WTC11 (cell line): Measurements from ENCODE around the gene CACNA1B. TPM values are rescaled to one million over a fixed set of nuclear protein-coding genes. Genes with fewer than 3 reads are reported as not detected.

Experiments used
- ATAC-seq: fragments of 200-7000 bp; cut with Tn5 transposase; 2 replicates; pipeline ENCODE4 v1.10.0; 2021; ENCODE audit warnings: mild to moderate bottlenecking, moderate library complexity
- CTCF ChIA-PET: fragments of 300-600 bp; sonication (Branson Sonifier 250); formaldehyde crosslinking; loops from one replicate; lab custom pipeline; 2021; ENCODE audit warnings: antibody characterized with exemption; lab: Charles Lee
- POLR2A ChIA-PET: fragments of 350-600 bp; sonication (Branson Sonifier 250); formaldehyde crosslinking; loops from one replicate; lab custom pipeline; 2021; ENCODE audit warnings: antibody characterized with exemption; lab: Charles Lee
- DNase-seq: peaks from one replicate; pipeline ENCODE4 v3.0.0; 2021; ENCODE audit warnings: low spot score
- H3K27ac Mint-ChIP-seq: 2 replicates; pipeline ENCODE4 v1.8.0; 2021; ENCODE audit warnings: mixed read lengths
- H3K27me3 Mint-ChIP-seq: 2 replicates; pipeline ENCODE4 v1.8.0; 2021; ENCODE audit warnings: low read depth, mild to moderate bottlenecking, moderate library complexity, mixed read lengths
- H3K36me3 Mint-ChIP-seq: 2 replicates; pipeline ENCODE4 v1.8.0; 2021; ENCODE audit warnings: mixed read lengths
- H3K4me1 Mint-ChIP-seq: 2 replicates; pipeline ENCODE4 v1.8.0; 2022; ENCODE audit warnings: mixed read lengths
- H3K4me3 Mint-ChIP-seq: 2 replicates; pipeline ENCODE4 v1.8.0; 2021; ENCODE audit warnings: mild to moderate bottlenecking, moderate library complexity, mixed read lengths
- H3K9me3 Mint-ChIP-seq: 2 replicates; pipeline ENCODE4 v1.8.0; 2021; ENCODE audit warnings: mixed read lengths
- AFF4 ChIP-seq: sonication (generic); formaldehyde crosslinking; IDR thresholded peaks from 2 replicates; pipeline ENCODE4 v1.8.1; 2023; ENCODE audit warnings: mild to moderate bottlenecking, missing genetic modification reagents, borderline replicate concordance
- ATF1 ChIP-seq: sonication (generic); formaldehyde crosslinking; IDR thresholded peaks from 2 replicates; pipeline ENCODE4 v1.8.1; 2023; ENCODE audit warnings: mild to moderate bottlenecking, moderate library complexity, missing genetic modification reagents
- ATF3 ChIP-seq: sonication (generic); formaldehyde crosslinking; conservative IDR thresholded peaks from 2 replicates; pipeline ENCODE4 v1.8.1; 2022; ENCODE audit warnings: mild to moderate bottlenecking, missing genetic modification reagents
- CREB1 ChIP-seq: sonication (generic); formaldehyde crosslinking; IDR thresholded peaks from 2 replicates; pipeline ENCODE4 v1.8.0; 2023; ENCODE audit warnings: mild to moderate bottlenecking, missing genetic modification reagents
- ELF4 ChIP-seq: sonication (generic); formaldehyde crosslinking; IDR thresholded peaks from 2 replicates; pipeline ENCODE4 v1.8.1; 2022; ENCODE audit warnings: low read depth, mild to moderate bottlenecking, moderate library complexity, missing genetic modification reagents
- EMX1 ChIP-seq: fragments of 250-450 bp; sonication (Bioruptor Pico); IDR thresholded peaks from 2 replicates; pipeline ENCODE4 v1.8.0; 2021; ENCODE audit warnings: mild to moderate bottlenecking
- ETV6 ChIP-seq: sonication (generic); formaldehyde crosslinking; IDR thresholded peaks from 2 replicates; pipeline ENCODE4 v1.8.1; 2022; ENCODE audit warnings: mild to moderate bottlenecking, missing genetic modification reagents
- NFYB ChIP-seq: sonication (generic); formaldehyde crosslinking; conservative IDR thresholded peaks from 2 replicates; pipeline ENCODE4 v1.8.0; 2022; ENCODE audit warnings: low read depth, missing genetic modification reagents
- OVOL2 ChIP-seq: fragments of 250-450 bp; sonication (Bioruptor Pico); IDR thresholded peaks from 2 replicates; pipeline ENCODE4 v1.9.0; 2021; ENCODE audit warnings: mild to moderate bottlenecking, borderline replicate concordance
- PRDM15 ChIP-seq: sonication (generic); formaldehyde crosslinking; IDR thresholded peaks from 2 replicates; pipeline ENCODE4 v1.8.0; 2022; ENCODE audit warnings: missing genetic modification reagents
- RELA ChIP-seq: sonication (generic); formaldehyde crosslinking; IDR thresholded peaks from 2 replicates; pipeline ENCODE4 v1.8.1; 2022; ENCODE audit warnings: missing genetic modification reagents, mild to moderate bottlenecking, borderline replicate concordance
- RORB ChIP-seq: fragments of 250-450 bp; sonication (Bioruptor Pico); IDR thresholded peaks from 2 replicates; pipeline ENCODE4 v1.9.0; 2021; ENCODE audit warnings: mild to moderate bottlenecking
- SOX15 ChIP-seq: fragments of 250-450 bp; sonication (Bioruptor Pico); IDR thresholded peaks from 2 replicates; pipeline ENCODE4 v1.9.0; 2021; ENCODE audit warnings: mild to moderate bottlenecking
- ZBTB21 ChIP-seq: sonication (generic); formaldehyde crosslinking; IDR thresholded peaks from 2 replicates; pipeline ENCODE4 v1.8.1; 2023; ENCODE audit warnings: mild to moderate bottlenecking, missing genetic modification reagents, borderline replicate concordance
- ZNF219 ChIP-seq: sonication (generic); formaldehyde crosslinking; IDR thresholded peaks from 2 replicates; pipeline ENCODE4 v1.8.0; 2023; ENCODE audit warnings: missing genetic modification reagents, mild to moderate bottlenecking, borderline replicate concordance
- total RNA-seq: library from RNA; stranded (reverse); gene quantifications from 3 replicates; pipeline ENCODE4 v1.2.3, GENCODE V29; 2021
- TF ChIP-seq, protein P1 (sequence below): fragments of 250-450 bp; sonication (Bioruptor Pico); conservative IDR thresholded peaks from 2 replicates; pipeline ENCODE4 v1.9.0; 2021; ENCODE audit warnings: mild to moderate bottlenecking
- TF ChIP-seq, protein P2 (sequence below): sonication (generic); formaldehyde crosslinking; IDR thresholded peaks from 2 replicates; pipeline ENCODE4 v1.8.1; 2022; ENCODE audit warnings: low read depth, mild to moderate bottlenecking, moderate library complexity, missing genetic modification reagents, borderline replicate concordance
- TF ChIP-seq, protein P3 (sequence below): sonication (generic); formaldehyde crosslinking; conservative IDR thresholded peaks from 2 replicates; pipeline ENCODE4 v1.8.1; 2023; ENCODE audit warnings: mild to moderate bottlenecking, low read depth, missing genetic modification reagents, moderate library complexity

The CACNA1B gene
- total RNA-seq, 1 experiment from 2014 or later, result 8.4 TPM

GRCh38 chr9:137866226-137867141, 11.1 kb upstream of the CACNA1B start:
- Mint-ChIP-seq H3K27ac (no peak overlapping the region), H3K9me3 (peaks cover 7% of the 10 kb centered on the region), H3K4me3 (no peak overlapping the region), H3K36me3 (peaks cover 3% of the 10 kb centered on the region; the same call in 1 of the 2 replicates), H3K27me3 (peaks cover 5% of the 10 kb centered on the region; the same call in 1 of the 2 replicates), H3K4me1 (no peaks in the 10 kb centered on the region)
- ChIA-PET CTCF (no interaction called here), POLR2A (no interaction called here)
- ATAC-seq (no peak), DNase-seq (no peak)
- TF ChIP-seq NFYB (CRISPR knock-in tag), result no peak

DNA sequence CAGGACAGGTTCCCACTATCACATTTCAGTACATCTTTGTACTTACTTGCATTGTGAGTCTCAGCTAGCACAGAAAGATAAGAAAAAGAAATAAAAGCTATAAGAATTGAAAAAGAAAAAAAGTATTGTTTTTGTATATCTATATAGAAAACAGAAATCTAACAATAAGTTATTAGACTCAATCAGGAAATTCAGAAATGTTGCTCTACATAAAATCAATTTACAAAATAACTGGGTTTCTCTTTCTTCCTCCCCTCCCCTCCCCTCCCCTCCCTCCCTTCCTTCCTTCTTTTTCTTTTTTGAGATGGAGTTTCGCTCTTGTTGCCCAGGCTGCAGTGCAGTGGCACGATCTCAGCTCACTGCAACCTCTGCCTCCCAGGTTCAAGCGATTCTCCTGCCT, 7.2 kb upstream of the CACNA1B start:
- Mint-ChIP-seq H3K36me3 (no peaks in the 10 kb centered on the region), H3K27ac (no peak overlapping the region), H3K9me3 (no peaks in the 10 kb centered on the region), H3K4me1 (no peaks in the 10 kb centered on the region), H3K4me3 (no peak overlapping the region), H3K27me3 (peaks cover 18% of the 10 kb centered on the region)
- no peak for ATAC-seq
- TF ChIP-seq RORB, result no peak
- no peak for TF ChIP-seq ZBTB21 (CRISPR knock-in tag)
- TF ChIP-seq ELF4 (CRISPR knock-in tag), result no peak
- TF ChIP-seq, protein P1, sequence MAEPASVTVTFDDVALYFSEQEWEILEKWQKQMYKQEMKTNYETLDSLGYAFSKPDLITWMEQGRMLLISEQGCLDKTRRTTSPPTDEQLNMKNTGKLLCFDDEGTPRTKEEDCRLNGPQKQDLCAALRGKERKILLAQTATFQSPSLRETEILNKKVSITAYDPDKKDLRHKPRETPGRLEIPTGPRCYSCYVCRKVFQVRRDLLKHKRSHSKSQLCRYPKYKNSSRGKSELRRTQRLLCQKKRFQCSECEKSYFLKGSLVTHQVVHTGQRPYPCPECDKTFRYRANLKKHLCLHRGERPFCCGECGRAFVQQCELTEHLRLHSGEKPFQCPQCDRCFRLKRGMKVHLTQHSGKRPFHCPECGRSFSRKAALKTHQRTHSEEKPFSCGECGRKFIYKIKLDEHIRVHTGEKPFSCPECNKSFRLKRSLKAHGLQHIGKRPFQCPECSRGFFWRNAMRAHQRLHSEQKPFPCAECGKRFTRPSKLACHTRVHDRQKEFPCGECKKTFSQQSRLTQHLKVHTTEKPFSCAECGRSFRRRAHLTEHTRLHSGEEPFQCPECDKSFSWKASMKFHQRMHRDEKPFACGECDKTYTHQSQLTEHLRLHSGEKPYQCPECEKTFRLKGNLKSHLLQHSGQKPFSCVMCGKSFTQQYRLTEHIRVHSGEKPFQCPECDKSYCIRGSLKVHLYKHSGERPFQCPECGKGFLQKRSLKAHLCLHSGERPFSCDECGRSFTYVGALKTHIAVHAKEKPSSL (CRISPR knock-in tag), result no peak
- no peak for TF ChIP-seq SOX15 (CRISPR knock-in tag)
- TF ChIP-seq RELA, result no peak
- no peak for TF ChIP-seq CREB1 (CRISPR knock-in tag)
- no peak for TF ChIP-seq ATF1 (CRISPR knock-in tag)
- no peak for TF ChIP-seq ATF3
- TF ChIP-seq, protein P2, sequence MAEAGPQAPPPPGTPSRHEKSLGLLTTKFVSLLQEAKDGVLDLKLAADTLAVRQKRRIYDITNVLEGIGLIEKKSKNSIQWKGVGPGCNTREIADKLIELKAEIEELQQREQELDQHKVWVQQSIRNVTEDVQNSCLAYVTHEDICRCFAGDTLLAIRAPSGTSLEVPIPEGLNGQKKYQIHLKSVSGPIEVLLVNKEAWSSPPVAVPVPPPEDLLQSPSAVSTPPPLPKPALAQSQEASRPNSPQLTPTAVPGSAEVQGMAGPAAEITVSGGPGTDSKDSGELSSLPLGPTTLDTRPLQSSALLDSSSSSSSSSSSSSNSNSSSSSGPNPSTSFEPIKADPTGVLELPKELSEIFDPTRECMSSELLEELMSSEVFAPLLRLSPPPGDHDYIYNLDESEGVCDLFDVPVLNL (CRISPR knock-in tag), result no peak
- TF ChIP-seq, protein P3, sequence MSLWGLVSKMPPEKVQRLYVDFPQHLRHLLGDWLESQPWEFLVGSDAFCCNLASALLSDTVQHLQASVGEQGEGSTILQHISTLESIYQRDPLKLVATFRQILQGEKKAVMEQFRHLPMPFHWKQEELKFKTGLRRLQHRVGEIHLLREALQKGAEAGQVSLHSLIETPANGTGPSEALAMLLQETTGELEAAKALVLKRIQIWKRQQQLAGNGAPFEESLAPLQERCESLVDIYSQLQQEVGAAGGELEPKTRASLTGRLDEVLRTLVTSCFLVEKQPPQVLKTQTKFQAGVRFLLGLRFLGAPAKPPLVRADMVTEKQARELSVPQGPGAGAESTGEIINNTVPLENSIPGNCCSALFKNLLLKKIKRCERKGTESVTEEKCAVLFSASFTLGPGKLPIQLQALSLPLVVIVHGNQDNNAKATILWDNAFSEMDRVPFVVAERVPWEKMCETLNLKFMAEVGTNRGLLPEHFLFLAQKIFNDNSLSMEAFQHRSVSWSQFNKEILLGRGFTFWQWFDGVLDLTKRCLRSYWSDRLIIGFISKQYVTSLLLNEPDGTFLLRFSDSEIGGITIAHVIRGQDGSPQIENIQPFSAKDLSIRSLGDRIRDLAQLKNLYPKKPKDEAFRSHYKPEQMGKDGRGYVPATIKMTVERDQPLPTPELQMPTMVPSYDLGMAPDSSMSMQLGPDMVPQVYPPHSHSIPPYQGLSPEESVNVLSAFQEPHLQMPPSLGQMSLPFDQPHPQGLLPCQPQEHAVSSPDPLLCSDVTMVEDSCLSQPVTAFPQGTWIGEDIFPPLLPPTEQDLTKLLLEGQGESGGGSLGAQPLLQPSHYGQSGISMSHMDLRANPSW (CRISPR knock-in tag), result no peak
- no peak for TF ChIP-seq ETV6 (CRISPR knock-in tag)
- TF ChIP-seq AFF4 (CRISPR knock-in tag), result no peak
- no peak for TF ChIP-seq ZNF219 (CRISPR knock-in tag)
- no peak for TF ChIP-seq OVOL2 (CRISPR knock-in tag)
- no peak for TF ChIP-seq EMX1 (CRISPR knock-in tag)
- no peak for TF ChIP-seq PRDM15
- no peak for DNase-seq
- ChIA-PET CTCF (no interaction called here), POLR2A (no interaction called here)
